ENCODE data around the gene CSTPP1.
"Not testable (repeated sequence)": the region's sequence is repeated elsewhere in the genome, so short reads cannot be mapped to it uniquely, and the experiment has no call there.

CSTPP1 gene

GRCh38 chr11:47070769-47071168, 134.2 kb downstream of the CSTPP1 start:
- no peak for DNase-seq (ENCODE audit: low spot score)
- TF ChIP-seq CTCF (IDR thresholded peaks at IDR 0.05; ENCODE audit: extremely low read depth, insufficient read depth, missing control alignments), result no peak
- in situ Hi-C loops (cut with MboI; ENCODE audit: low pct_unique_long_range_greater_than_20kb, low sequenced_read_pairs, unreplicated experiment), result no loop called here

- DNase-seq (ENCODE audit: low spot score), result no peak
- in situ Hi-C loops (cut with MboI; ENCODE audit: low pct_unique_long_range_greater_than_20kb, low sequenced_read_pairs, unreplicated experiment), result no loop called here
- no peak for TF ChIP-seq CTCF (IDR thresholded peaks at IDR 0.05; ENCODE audit: extremely low read depth, insufficient read depth, missing control alignments)
These were observed 134.8 kb downstream of the CSTPP1 start for GRCh38 chr11:47071341-47071740.

- in situ Hi-C loops (cut with MboI; ENCODE audit: low pct_unique_long_range_greater_than_20kb, low sequenced_read_pairs, unreplicated experiment), result no loop called here
- TF ChIP-seq CTCF (IDR thresholded peaks at IDR 0.05; ENCODE audit: extremely low read depth, insufficient read depth, missing control alignments), result no peak
- no peak for DNase-seq (ENCODE audit: low spot score)
These were observed 135.3 kb downstream of the CSTPP1 start for GRCh38 chr11:47071791-47072261.

- in situ Hi-C loops (cut with MboI; ENCODE audit: low pct_unique_long_range_greater_than_20kb, low sequenced_read_pairs, unreplicated experiment), result no loop called here
- DNase-seq (ENCODE audit: low spot score), result no peak
- TF ChIP-seq CTCF (IDR thresholded peaks at IDR 0.05; ENCODE audit: extremely low read depth, insufficient read depth, missing control alignments), result no peak
These were observed 142.4 kb downstream of the CSTPP1 start for GRCh38 chr11:47078751-47079521.

- in situ Hi-C loops (cut with MboI; ENCODE audit: low pct_unique_long_range_greater_than_20kb, low sequenced_read_pairs, unreplicated experiment); DNase-seq (ENCODE audit: low spot score): not testable (repeated sequence)
These were observed 144.2 kb downstream of the CSTPP1 start for GRCh38 chr11:47080775-47081174.

GRCh38 chr11:47083913-47084312, 147.4 kb downstream of the CSTPP1 start:
- in situ Hi-C loops (cut with MboI; ENCODE audit: low pct_unique_long_range_greater_than_20kb, low sequenced_read_pairs, unreplicated experiment), result no loop called here
- no peak for DNase-seq (ENCODE audit: low spot score)
- no peak for TF ChIP-seq CTCF (IDR thresholded peaks at IDR 0.05; ENCODE audit: extremely low read depth, insufficient read depth, missing control alignments)

- in situ Hi-C loops (cut with MboI; ENCODE audit: low pct_unique_long_range_greater_than_20kb, low sequenced_read_pairs, unreplicated experiment), result no loop called here
- no peak for DNase-seq (ENCODE audit: low spot score)
- TF ChIP-seq CTCF (IDR thresholded peaks at IDR 0.05; ENCODE audit: extremely low read depth, insufficient read depth, missing control alignments), result no peak
These were observed 151.2 kb downstream of the CSTPP1 start for GRCh38 chr11:47087801-47088200.

Data from GM13977 (cell line).